ENCODE results near the gene ADGRL3.
"Not testable (repeated sequence)": the region's sequence is repeated elsewhere in the genome, so short reads cannot be mapped to it uniquely, and the experiment has no call there.

Gene ADGRL3

DNA sequence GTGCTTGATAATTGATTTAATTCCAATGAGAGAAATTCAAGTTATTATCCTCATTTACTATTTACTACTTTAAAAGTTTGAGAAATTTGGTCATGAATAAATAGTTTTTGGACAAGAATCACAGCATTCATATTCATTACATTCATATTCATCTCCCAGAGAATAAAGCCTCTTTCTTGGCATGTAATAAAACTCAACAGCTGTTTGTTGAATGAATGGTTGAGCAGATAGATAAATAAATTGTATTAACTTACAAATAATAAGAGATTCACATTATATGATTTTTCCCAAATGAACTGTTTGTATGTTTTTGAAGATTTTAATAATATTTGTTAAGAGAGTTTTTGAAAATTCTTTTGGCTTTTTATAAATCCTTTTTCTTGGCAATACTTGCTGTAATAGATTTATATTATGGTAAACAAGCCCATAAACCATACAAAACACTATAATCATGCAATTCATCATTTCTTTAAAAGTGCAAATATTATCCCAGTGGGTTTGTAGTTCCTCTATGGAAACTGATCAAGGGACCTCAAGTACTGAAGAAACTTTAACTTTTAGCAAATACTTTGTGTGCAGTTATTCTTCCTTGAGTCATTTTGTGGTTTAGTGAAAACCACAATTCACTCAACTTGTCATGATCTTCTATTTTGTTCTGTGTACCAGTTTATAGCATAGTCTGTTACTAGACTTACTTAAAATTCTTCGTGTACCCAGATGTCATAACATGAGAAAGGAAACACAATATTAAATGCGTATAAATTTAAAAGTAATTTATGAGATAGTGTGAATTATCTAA lies 371.8 kb downstream of the ADGRL3 start:
- no peak for DNase-seq

DNA sequence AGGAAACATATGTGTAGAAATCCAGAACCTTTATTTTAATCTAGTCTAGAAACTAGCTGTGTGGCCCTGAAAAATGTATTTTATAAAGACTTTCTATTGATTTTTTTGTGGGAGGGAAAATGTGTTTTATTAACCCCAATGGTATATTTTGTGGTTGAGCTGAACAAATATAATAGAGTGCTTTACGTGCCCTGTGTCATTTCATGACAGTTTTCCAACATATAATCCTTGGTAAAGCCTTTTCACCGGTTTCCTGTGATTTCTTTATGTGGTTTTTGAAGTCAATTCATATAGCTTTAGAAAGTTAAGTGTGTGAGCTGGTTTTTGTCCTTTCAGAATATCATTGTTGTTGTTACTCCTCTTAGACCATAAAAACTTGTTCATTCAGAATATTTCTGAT lies 375.7 kb downstream of the ADGRL3 start:
- DNase-seq: no peak

DNA sequence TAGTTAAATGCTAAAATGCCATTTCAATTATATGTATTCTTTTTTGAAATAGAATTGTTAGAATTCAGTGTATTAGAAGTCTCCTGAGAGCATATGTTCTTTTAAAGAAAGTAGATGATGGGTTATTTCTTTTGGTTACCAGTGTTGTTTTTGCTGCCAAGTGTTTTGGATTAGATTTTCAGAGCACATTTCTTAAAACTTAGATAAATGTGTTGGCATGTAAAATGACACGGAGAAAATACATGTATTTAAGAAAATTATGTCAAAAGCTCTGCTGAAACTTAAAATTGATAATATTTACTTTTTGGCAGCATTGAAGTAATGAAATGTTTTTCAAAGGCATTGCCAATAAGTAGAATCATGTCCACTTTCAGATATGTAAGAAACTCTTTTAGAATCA lies 379.7 kb downstream of the ADGRL3 start:
- no peak for DNase-seq

DNA sequence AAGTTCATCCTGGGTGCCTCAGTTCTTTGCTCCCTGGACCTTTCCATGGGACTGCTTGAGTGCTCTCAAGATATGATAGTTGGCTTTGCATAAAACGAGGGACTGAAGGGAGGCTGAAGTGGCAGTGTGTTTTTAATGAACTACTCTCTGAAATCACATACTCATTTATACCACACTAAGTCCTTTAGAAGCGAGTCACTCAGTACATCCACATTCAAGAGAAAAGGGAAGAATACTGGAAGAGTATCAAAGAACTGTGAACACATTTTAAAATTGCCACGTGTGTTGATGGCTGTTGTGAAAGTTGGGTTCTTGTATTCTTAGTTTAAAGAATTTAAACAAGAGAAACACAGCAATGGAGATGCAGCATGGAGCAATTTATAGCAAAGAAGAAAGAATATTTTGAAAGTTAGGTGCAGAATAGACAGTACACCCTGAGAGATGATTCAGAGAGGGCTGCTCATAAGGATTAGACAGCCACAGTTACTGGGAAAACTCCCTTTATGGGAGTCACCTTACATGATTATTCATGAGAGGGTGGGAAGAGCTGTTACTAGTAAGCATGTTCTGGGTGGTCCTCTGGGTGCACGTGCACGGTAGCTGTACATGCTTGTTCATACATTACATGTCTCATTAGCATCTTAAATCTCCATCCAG lies 380.7 kb downstream of the ADGRL3 start:
- DNase-seq: no peak

DNA sequence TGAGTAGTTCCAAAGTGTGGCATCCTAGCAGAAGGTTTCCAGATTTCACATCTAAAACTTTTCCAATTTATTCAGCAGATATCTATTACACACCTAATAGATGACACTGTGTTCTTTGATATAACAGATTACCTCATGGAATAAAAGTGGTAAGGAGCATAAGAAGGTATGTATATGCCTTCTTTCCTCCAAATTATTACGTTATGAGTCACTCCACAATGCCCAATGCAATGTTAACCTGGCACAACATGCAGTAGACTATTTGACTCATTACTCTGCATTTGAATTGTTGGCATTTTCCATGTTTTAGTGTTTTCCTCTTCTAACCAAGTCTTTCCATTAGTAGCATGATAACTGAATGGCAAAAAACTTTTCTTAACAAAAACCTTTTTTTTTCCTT lies 383.6 kb downstream of the ADGRL3 start:
- no peak for DNase-seq

DNA sequence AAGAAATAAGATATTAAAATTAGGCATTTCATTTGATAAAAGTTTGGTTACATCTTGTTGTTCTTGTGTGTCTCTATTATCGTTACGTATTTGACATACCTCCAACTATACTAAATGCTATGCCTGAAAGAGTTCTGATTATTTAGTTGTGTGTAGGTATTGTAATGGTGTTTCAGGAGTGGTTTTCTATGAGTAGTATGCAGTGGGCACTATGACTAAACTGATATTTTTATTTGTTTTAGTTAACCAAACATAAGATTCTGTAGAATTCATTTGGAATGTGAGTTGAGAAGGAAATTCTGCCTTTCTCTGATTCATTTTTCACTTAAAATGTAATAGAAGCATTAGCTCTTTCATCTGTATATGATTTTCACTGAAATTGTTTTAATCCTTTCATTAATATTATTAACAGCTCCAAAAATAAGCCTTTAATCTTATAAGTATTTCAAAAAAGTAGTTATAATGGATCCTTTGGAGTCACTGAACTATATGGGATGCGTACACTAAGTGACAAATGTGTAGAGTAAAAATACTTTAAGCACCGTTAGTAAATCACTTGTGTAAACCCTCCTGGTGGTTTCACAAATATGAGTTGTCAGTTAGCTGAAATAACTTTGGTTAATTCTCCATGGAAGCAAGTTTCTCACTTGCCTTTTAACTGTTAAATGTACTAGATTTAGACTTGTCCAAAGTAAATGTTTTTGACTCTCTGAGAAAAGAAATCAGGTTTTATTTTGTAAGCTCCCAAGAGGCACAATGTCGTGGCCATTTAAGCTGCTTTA lies 388.7 kb downstream of the ADGRL3 start:
- DNase-seq: no peak

DNA sequence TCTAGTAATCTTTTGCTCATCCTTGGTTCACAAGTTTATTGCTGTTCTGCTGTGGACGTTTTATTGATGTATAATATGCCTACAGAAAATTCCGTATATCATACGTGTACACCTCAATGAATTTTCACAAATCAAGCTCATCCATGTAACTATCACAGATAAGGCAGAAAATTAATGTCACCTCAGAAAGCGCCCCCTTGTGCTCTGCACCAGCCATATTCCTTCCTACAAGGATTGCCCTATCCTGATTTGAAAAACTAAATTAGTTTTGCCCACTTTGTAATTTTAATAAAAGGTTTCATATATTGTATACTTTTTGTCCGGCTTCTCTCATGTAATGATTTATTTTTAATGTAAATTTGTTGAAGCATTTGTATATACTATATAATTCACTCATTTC lies 390.8 kb downstream of the ADGRL3 start:
- no peak for DNase-seq

DNA sequence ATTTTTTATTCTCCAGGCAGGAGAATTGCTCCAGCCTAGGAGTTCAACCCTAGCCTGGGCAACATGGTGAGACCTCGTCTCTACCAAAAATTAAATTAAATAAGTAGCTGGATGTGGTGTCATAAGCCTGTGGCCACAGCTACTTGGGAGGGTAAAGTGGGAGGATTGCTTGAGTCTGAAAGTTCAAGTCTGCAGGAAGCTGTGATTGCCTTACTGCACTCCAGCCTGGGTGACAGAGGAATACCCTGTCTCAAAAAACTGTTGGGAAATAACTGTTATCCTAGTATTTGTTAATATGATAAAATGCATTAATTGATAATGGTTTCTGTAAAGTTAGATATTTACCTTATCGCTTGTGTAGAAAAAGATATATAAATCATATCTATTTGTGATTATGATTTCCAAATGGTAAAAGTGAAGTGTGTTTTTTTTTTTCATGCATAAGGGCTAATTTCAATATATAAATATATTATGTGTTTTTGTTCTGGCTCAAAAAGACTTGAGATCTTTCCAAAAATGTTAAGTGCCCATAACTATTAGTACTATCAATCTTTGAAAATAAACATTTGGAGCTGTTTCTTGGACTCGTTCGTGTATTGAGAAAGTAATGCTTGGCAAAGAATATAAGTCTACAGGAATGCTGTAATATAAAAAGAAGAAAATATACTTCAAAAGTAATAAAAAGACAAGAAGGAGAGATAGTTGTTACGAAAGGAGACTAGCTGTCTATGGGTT lies 396.6 kb downstream of the ADGRL3 start:
- DNase-seq: no peak

DNA sequence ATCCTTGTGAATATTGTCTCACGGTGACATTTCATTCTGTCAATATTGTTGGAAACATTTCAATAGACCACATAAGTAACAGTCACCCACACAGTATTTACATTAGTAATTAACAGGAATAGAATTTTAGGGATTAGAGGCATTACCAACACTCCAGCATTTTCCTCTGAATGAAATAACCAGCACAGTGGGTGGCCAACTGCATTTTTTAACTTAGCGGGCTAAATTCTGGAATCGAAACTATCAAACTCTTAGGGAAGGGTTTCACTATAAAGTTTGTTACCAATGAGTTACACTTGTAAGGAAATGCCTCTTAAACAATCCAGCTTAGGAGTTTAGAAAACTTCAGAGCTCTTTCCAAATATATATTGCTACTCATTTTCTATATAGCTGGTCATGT lies 403.0 kb downstream of the ADGRL3 start:
- DNase-seq: no peak

DNA sequence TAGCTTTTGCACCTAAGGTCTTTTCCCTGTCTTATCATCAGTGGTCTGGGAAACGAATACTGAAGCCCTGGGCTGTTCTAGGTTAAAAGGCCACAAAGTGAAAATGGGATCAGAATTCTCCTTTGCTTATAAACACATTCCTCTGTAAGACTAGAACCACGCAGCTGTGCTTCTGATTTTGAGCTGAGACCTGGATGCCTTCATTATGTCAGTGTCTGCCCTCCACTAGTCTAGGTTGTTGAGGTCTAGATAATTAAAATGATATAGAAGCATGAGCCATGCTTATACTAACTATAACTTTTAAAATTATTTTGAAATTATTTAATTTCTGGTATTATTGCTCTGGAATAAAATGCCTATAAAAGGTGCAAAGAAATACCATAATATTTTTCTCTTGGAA lies 403.9 kb downstream of the ADGRL3 start:
- no peak for DNase-seq

DNA sequence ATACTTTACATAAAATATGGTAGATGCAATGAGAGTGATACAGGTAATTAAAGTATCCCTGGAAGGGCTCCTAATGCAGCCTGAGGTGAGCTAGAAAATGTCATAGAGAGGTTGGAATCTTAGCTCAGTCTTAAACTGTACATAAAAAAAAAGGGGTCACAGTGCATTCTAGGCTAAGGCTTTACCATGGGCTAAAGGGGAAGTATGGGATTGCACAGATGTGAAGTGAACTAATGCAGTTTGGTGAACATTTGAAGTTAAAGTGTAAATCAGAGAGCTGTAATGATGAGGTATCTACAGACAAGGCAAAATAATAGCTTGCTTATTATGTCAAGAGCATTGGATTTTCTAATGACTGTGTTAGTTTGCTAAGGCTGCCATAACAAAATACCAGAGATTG lies 405.9 kb downstream of the ADGRL3 start:
- no peak for DNase-seq

DNA sequence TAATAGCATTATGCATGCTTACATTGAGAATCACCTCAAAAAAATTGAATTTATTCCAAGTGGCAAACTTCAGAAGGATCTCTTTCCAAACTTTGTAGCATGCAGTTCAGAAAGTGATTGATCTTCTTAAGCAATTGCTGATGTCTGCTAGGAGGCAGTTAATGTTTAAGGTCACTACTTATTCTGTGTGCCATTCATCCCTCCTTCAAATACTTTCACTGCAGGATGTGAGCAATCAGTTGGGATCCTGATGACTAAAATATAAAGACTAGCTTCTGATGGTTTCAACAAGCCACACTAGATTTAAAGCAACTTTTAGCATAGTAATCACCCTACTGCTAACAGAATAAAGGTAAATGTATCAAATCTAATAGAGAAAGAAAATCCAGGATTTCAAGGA lies 414.1 kb downstream of the ADGRL3 start:
- no peak for DNase-seq

DNA sequence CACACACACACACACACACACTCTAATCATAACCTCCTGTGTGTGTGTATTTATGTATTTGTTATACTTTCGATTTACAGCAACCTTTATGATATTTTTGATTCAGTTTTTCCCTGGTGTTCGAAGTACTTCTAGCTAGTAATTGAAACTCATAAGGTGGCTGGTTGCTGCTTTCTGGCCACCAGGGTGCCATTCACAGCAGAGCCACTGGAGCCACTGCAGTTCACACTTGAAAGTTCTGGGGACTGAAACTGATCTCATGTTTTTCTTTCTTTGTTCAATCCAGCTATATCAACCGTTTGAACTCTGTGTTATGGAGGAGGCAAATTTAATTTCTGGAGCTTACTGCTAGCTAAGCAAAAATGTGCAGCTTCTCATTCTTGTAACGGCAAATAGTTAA lies 419.4 kb downstream of the ADGRL3 start:
- no peak for DNase-seq

DNA sequence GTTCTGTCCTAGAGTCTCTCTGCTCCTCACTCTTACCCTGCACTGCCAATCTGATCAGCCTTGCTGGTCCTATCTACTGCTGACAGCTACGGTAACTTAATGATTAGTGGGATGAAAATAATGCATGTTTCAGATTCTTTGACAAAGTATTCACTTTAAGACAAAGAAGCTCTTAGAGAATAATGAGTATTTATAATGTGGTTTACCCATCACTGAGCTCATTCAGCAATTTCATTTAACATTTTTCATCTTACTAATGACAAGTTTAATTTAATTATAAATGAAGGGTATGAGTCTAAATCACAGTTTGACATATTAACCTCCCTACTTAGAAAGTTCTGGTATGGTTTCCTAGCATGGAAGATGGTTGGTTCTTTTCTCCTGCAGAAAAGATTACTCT lies 428.2 kb downstream of the ADGRL3 start:
- DNase-seq: no peak

DNA sequence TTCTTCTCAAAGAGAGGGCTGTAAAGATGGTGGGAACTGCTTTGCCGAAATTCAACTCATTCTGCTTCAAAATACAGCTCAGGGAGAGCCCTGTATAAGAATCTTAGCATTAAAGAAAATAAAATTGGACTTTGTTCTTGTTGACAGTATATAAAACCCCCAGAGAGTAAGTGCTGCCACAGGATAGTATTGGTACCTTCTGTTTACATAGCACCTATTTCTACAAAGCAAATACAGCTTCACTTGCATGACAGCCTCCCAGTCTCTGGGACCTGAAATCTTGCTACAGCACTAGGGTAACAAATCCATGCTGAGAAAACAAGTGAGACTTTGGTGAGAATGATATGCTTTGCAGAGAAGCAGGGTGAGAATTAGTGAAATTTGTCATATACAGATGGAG lies 428.6 kb downstream of the ADGRL3 start:
- DNase-seq: no peak

DNA sequence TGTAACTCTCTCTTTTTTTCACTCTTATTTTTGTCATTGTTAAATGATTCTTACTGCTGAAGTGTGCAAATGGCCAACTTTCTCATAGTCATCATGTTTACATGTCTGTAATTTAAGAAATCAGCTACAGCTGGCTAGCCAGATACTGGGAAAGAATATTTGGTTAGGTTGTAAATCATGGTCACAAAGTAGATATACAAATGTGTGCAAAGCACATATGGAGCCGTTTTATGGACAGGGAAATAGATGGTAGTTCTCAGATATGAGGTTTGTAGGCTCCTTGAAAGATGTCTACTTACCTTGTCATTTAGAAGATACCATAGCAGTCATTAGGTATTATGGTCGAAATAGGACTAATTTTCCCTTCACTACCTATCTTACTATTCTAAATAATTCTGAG lies 430.4 kb downstream of the ADGRL3 start:
- DNase-seq: no peak

DNA sequence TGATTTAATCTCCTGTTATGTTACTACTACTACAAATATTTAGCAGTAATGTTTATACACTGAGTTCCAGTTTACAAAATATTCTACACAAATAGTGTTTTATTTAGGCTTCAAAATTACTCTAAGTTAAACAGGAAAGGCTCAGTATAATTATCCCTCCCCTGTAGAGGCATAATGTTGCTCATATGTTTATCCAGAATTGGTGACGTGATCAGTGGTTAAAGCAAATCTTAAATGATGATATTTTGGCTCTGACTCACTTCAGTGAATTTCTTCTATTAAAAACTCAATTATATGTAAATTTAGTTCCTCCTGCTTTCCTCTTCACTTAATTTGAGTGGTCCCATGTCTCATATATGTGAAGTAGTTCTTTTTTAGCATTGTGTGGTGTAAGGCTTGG lies 438.5 kb downstream of the ADGRL3 start:
- no peak for DNase-seq

DNA sequence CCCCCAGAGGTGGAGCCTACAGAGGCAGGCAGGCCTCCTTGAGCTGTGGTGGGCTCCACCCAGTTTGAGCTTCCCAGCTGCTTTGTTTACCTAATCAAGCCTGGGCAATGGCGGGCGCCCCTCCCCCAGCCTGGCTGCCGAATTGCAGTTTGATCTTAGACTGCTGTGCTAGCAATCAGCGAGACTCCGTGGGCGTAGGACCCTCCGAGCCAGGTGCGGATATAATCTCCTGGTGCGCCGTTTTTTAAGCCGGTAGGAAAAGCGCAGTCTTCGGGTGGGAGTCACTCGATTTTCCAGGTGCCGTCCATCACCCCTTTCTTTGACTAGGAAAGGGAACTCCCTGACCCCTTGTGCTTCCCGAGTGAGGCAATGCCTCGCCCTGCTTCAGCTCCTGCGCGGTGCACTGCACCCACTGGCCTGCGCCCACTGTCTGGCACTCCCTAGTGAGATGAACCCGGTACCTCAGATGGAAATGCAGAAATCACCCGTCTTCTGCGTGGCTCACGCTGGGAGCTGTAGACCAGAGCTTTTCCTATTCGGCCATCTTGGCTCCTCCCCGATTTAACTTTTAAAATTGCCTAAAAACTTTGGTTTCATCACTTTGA lies 446.7 kb downstream of the ADGRL3 start:
- DNase-seq: not testable (repeated sequence)

DNA sequence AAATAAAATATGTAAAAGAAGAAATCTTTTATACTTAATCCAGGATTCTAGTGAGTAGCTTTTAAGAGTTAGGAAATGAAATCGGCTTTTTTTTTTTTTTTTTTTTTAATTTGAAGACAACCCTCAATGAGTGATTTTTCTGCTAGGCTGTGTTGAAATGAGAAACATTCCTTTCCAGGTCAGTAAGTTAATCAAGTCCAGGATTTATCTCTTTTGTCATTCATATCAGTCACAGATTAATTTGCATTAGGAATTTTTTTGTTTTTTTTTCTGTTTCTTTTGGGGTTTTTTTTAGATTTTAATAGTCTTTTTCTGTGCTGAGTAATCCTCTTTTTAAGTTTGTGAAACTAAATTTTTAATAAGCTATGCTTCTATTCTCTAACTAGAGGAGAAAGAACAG lies 448.1 kb downstream of the ADGRL3 start:
- DNase-seq: no peak

DNA sequence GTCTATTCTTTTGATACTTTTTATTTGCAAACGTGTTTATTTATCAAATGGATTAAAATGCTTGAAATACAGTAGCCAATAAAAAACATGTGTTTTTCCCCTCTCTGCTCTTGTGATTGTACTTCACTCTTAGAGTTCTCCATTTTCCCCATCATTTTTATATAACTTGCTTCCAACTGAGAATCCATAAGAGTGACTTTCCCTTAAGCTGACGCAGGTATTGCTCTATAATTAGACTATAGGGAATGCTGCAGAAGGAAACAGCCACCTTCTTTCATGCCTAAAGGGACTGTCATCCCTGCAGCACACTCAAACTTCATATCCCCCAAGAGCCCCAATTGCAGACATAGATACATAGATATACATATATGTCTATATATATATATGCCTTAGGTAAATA lies 456.9 kb downstream of the ADGRL3 start:
- DNase-seq: no peak

DNA sequence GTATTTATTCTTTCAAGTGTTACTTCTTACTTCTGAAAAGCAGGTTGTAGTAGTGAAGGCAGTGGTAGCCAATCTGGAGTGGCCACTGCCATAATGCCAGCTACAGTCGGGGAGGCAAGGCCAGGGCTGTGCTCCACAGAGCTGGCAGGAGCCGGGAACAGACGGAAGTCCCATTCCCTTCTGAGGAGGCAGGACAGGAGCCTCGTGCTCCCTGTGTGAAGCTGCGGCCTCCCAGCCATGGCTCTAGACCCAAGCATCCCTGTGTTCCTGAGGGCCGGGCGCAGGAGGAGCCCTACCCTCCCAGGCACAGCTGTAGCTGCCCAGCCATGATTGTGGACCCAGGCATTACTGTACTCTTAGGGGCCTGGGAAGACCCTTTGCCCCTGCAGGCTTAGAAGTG lies 461.8 kb downstream of the ADGRL3 start:
- no peak for DNase-seq

DNA sequence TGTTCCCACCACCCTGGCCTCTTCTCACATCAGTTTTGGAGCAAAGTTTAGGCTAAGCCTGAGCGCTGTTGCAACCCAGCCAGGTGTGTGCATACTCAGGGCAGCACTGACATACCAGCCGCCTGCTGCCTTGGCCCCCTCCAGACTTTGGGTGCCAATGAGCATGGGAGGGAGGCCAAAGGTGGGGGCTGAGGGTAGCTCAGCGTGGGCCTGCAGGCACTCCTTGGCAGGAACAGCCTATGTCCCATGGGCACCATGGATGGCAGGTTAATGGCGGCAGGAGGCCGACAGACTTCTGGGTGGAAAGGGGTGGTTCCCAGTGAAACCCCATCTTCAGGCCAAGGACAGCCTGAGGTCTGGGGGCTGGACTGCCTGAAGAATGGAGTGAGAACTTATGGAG lies 462.2 kb downstream of the ADGRL3 start:
- DNase-seq: no peak

DNA sequence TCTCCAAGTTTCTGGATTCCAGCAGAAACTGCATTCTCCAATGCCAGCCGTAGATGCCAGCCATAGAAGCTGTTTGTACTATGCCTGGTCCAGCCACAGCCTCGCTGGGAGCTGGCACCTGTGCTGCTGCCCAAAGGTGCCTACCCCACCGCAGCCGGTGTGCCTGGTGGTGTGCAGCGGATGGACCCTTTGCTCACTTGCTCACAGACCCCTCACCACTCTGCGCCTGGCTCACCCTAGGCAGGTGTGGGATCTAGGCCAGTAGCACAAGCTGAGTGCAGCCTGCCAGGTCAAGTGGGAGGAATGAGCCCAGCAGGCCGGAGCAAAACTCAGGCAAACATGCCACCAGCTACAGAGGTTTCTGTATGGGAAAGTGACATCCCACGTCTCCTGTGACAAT lies 463.2 kb downstream of the ADGRL3 start:
- DNase-seq: no peak

Data from stimulated activated CD8-positive, alpha-beta memory T cell treated with anti-CD3 and anti-CD28 coated beads, Interleukin-4, amount 100 ng/mL, for 48 hours (primary cell).